WTC11 (cell line): ENCODE measurements around the gene WWOX. TPM values are rescaled to one million over a fixed set of nuclear protein-coding genes. Genes with fewer than 3 reads are reported as not detected.

ENCODE experiments used
- ATAC-seq: fragments of 200-7000 bp; cut with Tn5 transposase; 2 replicates; pipeline ENCODE4 v1.10.0; 2021; ENCODE audit warnings: mild to moderate bottlenecking, moderate library complexity
- CTCF ChIA-PET: fragments of 300-600 bp; sonication (Branson Sonifier 250); formaldehyde crosslinking; loops from one replicate; lab custom pipeline; 2021; ENCODE audit warnings: antibody characterized with exemption; lab: Charles Lee
- POLR2A ChIA-PET: fragments of 350-600 bp; sonication (Branson Sonifier 250); formaldehyde crosslinking; loops from one replicate; lab custom pipeline; 2021; ENCODE audit warnings: antibody characterized with exemption; lab: Charles Lee
- DNase-seq: peaks from one replicate; pipeline ENCODE4 v3.0.0; 2021; ENCODE audit warnings: low spot score
- H3K27ac Mint-ChIP-seq: 2 replicates; pipeline ENCODE4 v1.8.0; 2021; ENCODE audit warnings: mixed read lengths
- H3K27me3 Mint-ChIP-seq: 2 replicates; pipeline ENCODE4 v1.8.0; 2021; ENCODE audit warnings: low read depth, mild to moderate bottlenecking, moderate library complexity, mixed read lengths
- H3K36me3 Mint-ChIP-seq: 2 replicates; pipeline ENCODE4 v1.8.0; 2021; ENCODE audit warnings: mixed read lengths
- H3K4me1 Mint-ChIP-seq: 2 replicates; pipeline ENCODE4 v1.8.0; 2022; ENCODE audit warnings: mixed read lengths
- H3K4me3 Mint-ChIP-seq: 2 replicates; pipeline ENCODE4 v1.8.0; 2021; ENCODE audit warnings: mild to moderate bottlenecking, moderate library complexity, mixed read lengths
- H3K9me3 Mint-ChIP-seq: 2 replicates; pipeline ENCODE4 v1.8.0; 2021; ENCODE audit warnings: mixed read lengths
- CTCF ChIP-seq: fragments of 200-600 bp; IDR thresholded peaks from 2 replicates; pipeline ENCODE4 v1.8.0; 2022; ENCODE audit warnings: antibody characterized with exemption
- ETV6 ChIP-seq: sonication (generic); formaldehyde crosslinking; IDR thresholded peaks from 2 replicates; pipeline ENCODE4 v1.8.1; 2022; ENCODE audit warnings: mild to moderate bottlenecking, missing genetic modification reagents
- FOXJ3 ChIP-seq: sonication (generic); formaldehyde crosslinking; IDR thresholded peaks from 2 replicates; pipeline ENCODE4 v1.9.0; 2021; ENCODE audit warnings: missing genetic modification reagents, mild to moderate bottlenecking, borderline replicate concordance
- HMGA2 ChIP-seq: fragments of 250-450 bp; sonication (Bioruptor Pico); IDR thresholded peaks from 2 replicates; pipeline ENCODE4 v1.4.0; 2021; ENCODE audit warnings: mild to moderate bottlenecking, moderate library complexity
- NFATC4 ChIP-seq: fragments of 250-450 bp; sonication (Bioruptor Pico); IDR thresholded peaks from 2 replicates; pipeline ENCODE4 v1.9.0; 2021; ENCODE audit warnings: mild to moderate bottlenecking
- RELA ChIP-seq: sonication (generic); formaldehyde crosslinking; IDR thresholded peaks from 2 replicates; pipeline ENCODE4 v1.8.1; 2022; ENCODE audit warnings: missing genetic modification reagents, mild to moderate bottlenecking, borderline replicate concordance
- SOX15 ChIP-seq: fragments of 250-450 bp; sonication (Bioruptor Pico); IDR thresholded peaks from 2 replicates; pipeline ENCODE4 v1.9.0; 2021; ENCODE audit warnings: mild to moderate bottlenecking
- USF1 ChIP-seq: sonication (generic); formaldehyde crosslinking; IDR thresholded peaks from 2 replicates; pipeline ENCODE4 v1.8.0; 2022; ENCODE audit warnings: mild to moderate bottlenecking, missing genetic modification reagents
- ZBTB21 ChIP-seq: sonication (generic); formaldehyde crosslinking; IDR thresholded peaks from 2 replicates; pipeline ENCODE4 v1.8.1; 2023; ENCODE audit warnings: mild to moderate bottlenecking, missing genetic modification reagents, borderline replicate concordance
- ZNF416 ChIP-seq: fragments of 250-450 bp; sonication (Bioruptor Pico); IDR thresholded peaks from 2 replicates; pipeline ENCODE4 v1.9.0; 2021; ENCODE audit warnings: mild to moderate bottlenecking, inconsistent platforms
- ZNF423 ChIP-seq: fragments of 250-450 bp; sonication (Bioruptor Pico); IDR thresholded peaks from 2 replicates; pipeline ENCODE4 v2.1.2; 2022; ENCODE audit warnings: mild to moderate bottlenecking, moderate library complexity
- total RNA-seq: library from RNA; stranded (reverse); gene quantifications from 3 replicates; pipeline ENCODE4 v1.2.3, GENCODE V29; 2021
- TF ChIP-seq, protein P1 (sequence below): sonication (generic); formaldehyde crosslinking; IDR thresholded peaks from 2 replicates; pipeline ENCODE4 v1.8.1; 2022; ENCODE audit warnings: low read depth, missing genetic modification reagents, borderline replicate concordance
- TF ChIP-seq, protein P2 (sequence below): sonication (generic); formaldehyde crosslinking; IDR thresholded peaks from 2 replicates; pipeline ENCODE4 v1.8.0; 2023; ENCODE audit warnings: mild to moderate bottlenecking, missing genetic modification reagents

WWOX gene
- total RNA-seq, 1 experiment from 2014 or later, result 15.7 TPM

DNA sequence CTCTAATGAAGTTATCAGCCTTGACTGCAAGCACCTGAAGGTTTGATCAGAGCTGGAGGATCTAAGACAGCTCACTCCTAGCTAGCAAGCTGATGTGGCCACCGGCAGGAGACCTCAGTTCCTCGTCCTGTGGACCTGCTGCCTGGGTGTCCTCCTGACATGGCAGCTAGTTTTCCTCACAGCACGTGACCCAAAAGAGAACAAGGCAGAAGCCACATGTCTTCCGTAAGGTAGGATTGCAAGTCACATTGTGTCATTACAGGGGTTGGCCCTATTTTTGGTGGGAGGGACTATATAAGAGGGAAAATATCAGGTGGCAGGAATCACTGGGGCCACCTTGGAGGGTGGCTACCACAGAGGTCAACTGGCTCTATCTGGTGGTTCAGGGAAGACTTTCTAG lies 18.1 kb upstream of the WWOX start:
- H3K27me3 Mint-ChIP-seq, result peaks cover 93% of the 10 kb centered on the region

DNA sequence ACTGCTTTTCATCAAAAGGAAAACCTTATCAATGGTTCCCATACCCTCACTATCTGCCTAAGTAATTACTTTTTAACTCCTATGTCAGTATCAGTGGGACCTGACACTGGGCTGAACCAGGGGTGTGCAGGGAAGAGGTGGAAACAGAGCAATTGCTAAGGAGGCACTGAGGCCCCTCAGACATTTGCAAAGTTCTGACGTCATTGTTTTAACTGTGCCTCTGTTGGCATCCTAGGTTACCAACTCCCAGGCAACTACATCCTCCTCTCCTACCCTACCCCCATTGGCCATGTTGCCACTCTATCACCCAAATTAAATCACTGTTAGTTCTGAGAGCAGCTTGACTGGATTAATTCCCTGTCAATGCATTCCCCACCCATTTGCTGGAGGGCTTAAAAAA lies 8.0 kb upstream of the WWOX start:
- Mint-ChIP-seq H3K27me3 (peaks cover 60% of the 10 kb centered on the region), H3K36me3 (no peaks in the 10 kb centered on the region), H3K27ac (no peak overlapping the region), H3K9me3 (peaks cover 5% of the 10 kb centered on the region), H3K4me1 (no peaks in the 10 kb centered on the region), H3K4me3 (no peak overlapping the region)
- no peak for ATAC-seq
- TF ChIP-seq USF1 (CRISPR knock-in tag) (no peak), FOXJ3 (CRISPR knock-in tag) (no peak), NFATC4 (CRISPR knock-in tag) (no peak), ZBTB21 (CRISPR knock-in tag) (no peak)
- POLR2A ChIA-PET, result no interaction called here
- CTCF ChIA-PET, result no interaction called here
- no peak for DNase-seq

More for the DNA sequence above, 18.1 kb upstream of the WWOX start:
- Mint-ChIP-seq H3K27ac (no peak overlapping the region), H3K4me3 (no peak overlapping the region), H3K36me3 (no peaks in the 10 kb centered on the region), H3K4me1 (no peaks in the 10 kb centered on the region), H3K9me3 (no peaks in the 10 kb centered on the region)
- POLR2A ChIA-PET, result no interaction called here
- TF ChIP-seq, protein P1, sequence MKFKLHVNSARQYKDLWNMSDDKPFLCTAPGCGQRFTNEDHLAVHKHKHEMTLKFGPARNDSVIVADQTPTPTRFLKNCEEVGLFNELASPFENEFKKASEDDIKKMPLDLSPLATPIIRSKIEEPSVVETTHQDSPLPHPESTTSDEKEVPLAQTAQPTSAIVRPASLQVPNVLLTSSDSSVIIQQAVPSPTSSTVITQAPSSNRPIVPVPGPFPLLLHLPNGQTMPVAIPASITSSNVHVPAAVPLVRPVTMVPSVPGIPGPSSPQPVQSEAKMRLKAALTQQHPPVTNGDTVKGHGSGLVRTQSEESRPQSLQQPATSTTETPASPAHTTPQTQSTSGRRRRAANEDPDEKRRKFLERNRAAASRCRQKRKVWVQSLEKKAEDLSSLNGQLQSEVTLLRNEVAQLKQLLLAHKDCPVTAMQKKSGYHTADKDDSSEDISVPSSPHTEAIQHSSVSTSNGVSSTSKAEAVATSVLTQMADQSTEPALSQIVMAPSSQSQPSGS (CRISPR knock-in tag), result no peak
- CTCF ChIA-PET, result no interaction called here
- DNase-seq (no peak), ATAC-seq (no peak)

GRCh38 chr16:78092758-78093157 lies 6.7 kb upstream of the WWOX start:
- Mint-ChIP-seq H3K9me3 (peaks cover 5% of the 10 kb centered on the region), H3K27me3 (peaks cover 64% of the 10 kb centered on the region), H3K4me3 (no peak overlapping the region), H3K36me3 (no peaks in the 10 kb centered on the region), H3K27ac (no peak overlapping the region), H3K4me1 (no peaks in the 10 kb centered on the region)
- CTCF ChIA-PET, result interaction anchor here (0.6 to 2.1 kb wide), 3 partner anchors 90 to 502 kb away, joined by 3 to 10 read pairs (median 4); no protein-coding TSS in a partner anchor
- TF ChIP-seq RELA (CRISPR knock-in tag) (no peak), ZNF416 (no peak), SOX15 (CRISPR knock-in tag) (no peak)
- TF ChIP-seq, protein P1 (CRISPR knock-in tag), result no peak
- POLR2A ChIA-PET, result no interaction called here
- DNase-seq (no peak), ATAC-seq (no peak)

DNA sequence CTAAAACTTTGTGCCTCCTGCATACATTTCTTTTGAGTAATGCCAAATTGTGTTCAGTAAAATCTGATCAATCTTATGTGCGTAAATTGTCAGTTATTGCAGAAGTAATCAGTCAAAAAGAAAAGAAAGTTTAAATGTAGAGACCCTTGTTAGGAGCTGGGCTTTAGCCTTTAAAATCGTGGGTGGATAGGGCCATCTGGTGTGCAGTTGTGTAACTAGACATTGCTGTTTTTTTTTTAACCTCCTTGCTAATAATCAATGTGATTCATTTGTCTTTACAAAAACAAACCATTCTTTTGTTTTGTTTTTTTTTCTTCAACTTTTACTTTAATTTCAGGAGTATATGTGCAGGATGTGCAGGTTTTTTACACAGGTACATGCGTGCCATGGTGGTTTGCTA lies 5.3 kb upstream of the WWOX start:
- no peak overlapping the region for H3K4me3 Mint-ChIP-seq
- peaks cover 5% of the 10 kb centered on the region for H3K9me3 Mint-ChIP-seq
- H3K27me3 Mint-ChIP-seq, result peaks cover 68% of the 10 kb centered on the region
- TF ChIP-seq, protein P2, sequence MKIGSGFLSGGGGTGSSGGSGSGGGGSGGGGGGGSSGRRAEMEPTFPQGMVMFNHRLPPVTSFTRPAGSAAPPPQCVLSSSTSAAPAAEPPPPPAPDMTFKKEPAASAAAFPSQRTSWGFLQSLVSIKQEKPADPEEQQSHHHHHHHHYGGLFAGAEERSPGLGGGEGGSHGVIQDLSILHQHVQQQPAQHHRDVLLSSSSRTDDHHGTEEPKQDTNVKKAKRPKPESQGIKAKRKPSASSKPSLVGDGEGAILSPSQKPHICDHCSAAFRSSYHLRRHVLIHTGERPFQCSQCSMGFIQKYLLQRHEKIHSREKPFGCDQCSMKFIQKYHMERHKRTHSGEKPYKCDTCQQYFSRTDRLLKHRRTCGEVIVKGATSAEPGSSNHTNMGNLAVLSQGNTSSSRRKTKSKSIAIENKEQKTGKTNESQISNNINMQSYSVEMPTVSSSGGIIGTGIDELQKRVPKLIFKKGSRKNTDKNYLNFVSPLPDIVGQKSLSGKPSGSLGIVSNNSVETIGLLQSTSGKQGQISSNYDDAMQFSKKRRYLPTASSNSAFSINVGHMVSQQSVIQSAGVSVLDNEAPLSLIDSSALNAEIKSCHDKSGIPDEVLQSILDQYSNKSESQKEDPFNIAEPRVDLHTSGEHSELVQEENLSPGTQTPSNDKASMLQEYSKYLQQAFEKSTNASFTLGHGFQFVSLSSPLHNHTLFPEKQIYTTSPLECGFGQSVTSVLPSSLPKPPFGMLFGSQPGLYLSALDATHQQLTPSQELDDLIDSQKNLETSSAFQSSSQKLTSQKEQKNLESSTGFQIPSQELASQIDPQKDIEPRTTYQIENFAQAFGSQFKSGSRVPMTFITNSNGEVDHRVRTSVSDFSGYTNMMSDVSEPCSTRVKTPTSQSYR (CRISPR knock-in tag), result no peak
- TF ChIP-seq ZNF423 (CRISPR knock-in tag) (no peak), HMGA2 (CRISPR knock-in tag) (no peak), NFATC4 (CRISPR knock-in tag) (no peak), ETV6 (no peak), CTCF (no peak)
- TF ChIP-seq, all 79 proteins: peak for 0
- H3K36me3 Mint-ChIP-seq, result no peaks in the 10 kb centered on the region
- POLR2A ChIA-PET, result no interaction called here
- no peak for DNase-seq
- ATAC-seq, result no peak
- H3K4me1 Mint-ChIP-seq, result peaks cover 4% of the 10 kb centered on the region
- no peak overlapping the region for H3K27ac Mint-ChIP-seq
- CTCF ChIA-PET, result interaction anchor here (0.9 to 2.1 kb wide), 3 partner anchors 72 to 93 kb away, joined by 3 to 10 read pairs (median 4); partner anchors contain the start of gene CLEC3A
